Measurements from ENCODE around the gene JAK1. TPM values are rescaled to one million over a fixed set of nuclear protein-coding genes. Genes with fewer than 3 reads are reported as not detected.
A peak's percentile ranks its signal among the peaks of the same experiment; 100 is the strongest.

The JAK1 gene
- total and polyA plus RNA-seq, 3 experiments from 2014 or later = 106 to 300 (median 108) TPM

GRCh38 chr1:64884261-64885040, 81.9 kb downstream of the JAK1 start:
- Histone ChIP-seq H3K36me3 (ENCODE audit: insufficient read depth, low read length) (no peaks in the 10 kb centered on the region), H3K9me3 (ENCODE audit: low read length) (no peaks in the 10 kb centered on the region), H3K4me3 (ENCODE audit: low read length) (no peak overlapping the region), H3K4me1 (ENCODE audit: insufficient read depth, low read length) (peaks cover 72% of the 10 kb centered on the region), H3K27me3 (ENCODE audit: insufficient read depth, low read length, poor library complexity, severe bottlenecking) (no peaks in the 10 kb centered on the region), H3K27ac (ENCODE audit: low read depth, low read length) (no peak overlapping the region)
- Mint-ChIP-seq H3K4me1 (peaks cover 83 to 97% (median 91%) of the 10 kb centered on the region in 3 donors), H3K36me3 (peaks cover 0 to 50% (median 7%) of the 10 kb centered on the region in 3 donors), H3K9me3 (no peaks in the 10 kb centered on the region), H3K4me3 (peak overlapping the region in 3 of 7 donors; percentile 0 to 4 (median 1)), H3K27me3 (peaks cover 0 to 2% of the 10 kb centered on the region in 2 donors), H3K27ac (peak overlapping the region in 7 of 8 donors; percentile 6 to 87 (median 40))
- POLR2A ChIA-PET = no interaction called here
- no peak for DNase-seq
- CTCF ChIA-PET = no interaction called here

GRCh38 chr1:64882574-64883255, 83.6 kb downstream of the JAK1 start:
- peaks cover 67% of the 10 kb centered on the region for H3K4me1 ChIP-seq (ENCODE audit: insufficient read depth, low read length)
- peak in 1 of 5 donors; percentile 37 for DNase-seq
- Mint-ChIP-seq H3K4me1 (peaks cover 83 to 95% (median 92%) of the 10 kb centered on the region in 3 donors), H3K4me3 (peak overlapping the region in 6 of 7 donors; percentile 11 to 77 (median 60)), H3K9me3 (no peaks in the 10 kb centered on the region), H3K27me3 (peaks cover 0 to 2% of the 10 kb centered on the region in 2 donors), H3K27ac (peak overlapping the region; percentile 44 to 96 (median 86)), H3K36me3 (peaks cover 5 to 65% (median 7%) of the 10 kb centered on the region in 3 donors)
- H3K27me3 ChIP-seq (ENCODE audit: insufficient read depth, low read length, poor library complexity, severe bottlenecking) = no peaks in the 10 kb centered on the region
- no peak overlapping the region for H3K4me3 ChIP-seq (ENCODE audit: low read length)
- no peaks in the 10 kb centered on the region for H3K9me3 ChIP-seq (ENCODE audit: low read length)
- H3K36me3 ChIP-seq (ENCODE audit: insufficient read depth, low read length) = no peaks in the 10 kb centered on the region
- CTCF ChIA-PET = no interaction called here
- POLR2A ChIA-PET = no interaction called here
- H3K27ac ChIP-seq (ENCODE audit: low read depth, low read length) = no peak overlapping the region

DNA sequence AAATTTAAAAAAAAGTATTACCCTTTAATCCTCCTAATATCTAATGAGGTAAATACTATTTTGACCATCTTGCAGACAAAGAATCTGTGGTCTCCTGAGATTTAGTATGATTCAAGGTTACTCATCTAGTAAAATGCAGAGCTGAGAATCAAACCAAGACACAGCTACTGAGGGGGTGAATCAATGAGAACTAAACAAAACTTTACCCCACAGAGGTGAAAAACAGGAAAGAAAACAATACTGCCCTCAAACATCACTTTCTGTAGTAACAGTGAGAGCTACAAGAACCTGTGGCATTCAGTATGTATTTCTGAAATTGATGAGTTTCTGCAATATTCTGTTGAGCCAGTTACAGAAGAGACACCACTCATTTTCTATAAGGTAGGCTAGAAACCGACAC, 85.1 kb downstream of the JAK1 start:
- Mint-ChIP-seq H3K27ac (peak overlapping the region; percentile 23 to 73 (median 58)), H3K4me1 (peaks cover 85 to 95% (median 92%) of the 10 kb centered on the region in 3 donors), H3K9me3 (no peaks in the 10 kb centered on the region), H3K36me3 (peaks cover 5 to 77% (median 6%) of the 10 kb centered on the region in 3 donors), H3K27me3 (peaks cover 0 to 5% of the 10 kb centered on the region in 2 donors), H3K4me3 (peak overlapping the region in 6 of 7 donors; percentile 4 to 71 (median 16))
- Histone ChIP-seq H3K9me3 (ENCODE audit: low read length) (no peaks in the 10 kb centered on the region), H3K4me3 (ENCODE audit: low read length) (no peak overlapping the region), H3K4me1 (ENCODE audit: insufficient read depth, low read length) (peaks cover 68% of the 10 kb centered on the region), H3K27me3 (ENCODE audit: insufficient read depth, low read length, poor library complexity, severe bottlenecking) (no peaks in the 10 kb centered on the region), H3K27ac (ENCODE audit: low read depth, low read length) (no peak overlapping the region), H3K36me3 (ENCODE audit: insufficient read depth, low read length) (peaks cover under 1% of the 10 kb centered on the region)
- ChIA-PET CTCF (interaction anchor here (0.9 to 1.2 kb wide), 3 partner anchors 84 to 194 kb away, joined by 3 read pairs; partner anchors contain the start of gene JAK1), POLR2A (interaction anchor here (0.5 kb wide), 1 partner anchor 122 kb away, joined by 5 read pairs; no protein-coding TSS in a partner anchor)
- no peak for DNase-seq

DNA sequence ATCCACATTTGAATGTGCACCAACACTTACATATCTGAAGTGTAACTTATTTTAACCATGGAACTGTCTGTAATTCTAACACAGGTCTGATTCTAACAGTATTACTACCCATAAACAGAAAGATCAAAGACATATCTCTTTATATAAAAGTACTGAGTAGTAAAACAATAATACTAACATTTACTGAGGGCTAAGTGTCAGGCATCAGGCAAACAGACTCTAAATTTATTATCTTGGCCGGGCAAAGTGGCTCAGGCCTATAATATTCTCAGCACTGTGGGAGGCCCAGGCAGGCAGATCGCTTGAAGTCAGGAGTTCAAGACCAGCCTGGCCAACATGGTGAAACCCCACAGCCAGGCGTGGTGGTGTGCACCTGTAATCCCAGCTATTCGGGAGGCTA, 85.9 kb downstream of the JAK1 start:
- H3K27me3 ChIP-seq (ENCODE audit: insufficient read depth, low read length, poor library complexity, severe bottlenecking) = no peaks in the 10 kb centered on the region
- DNase-seq = no peak
- peaks cover 9% of the 10 kb centered on the region for H3K36me3 ChIP-seq (ENCODE audit: insufficient read depth, low read length)
- no peaks in the 10 kb centered on the region for H3K9me3 ChIP-seq (ENCODE audit: low read length)
- Mint-ChIP-seq H3K9me3 (no peaks in the 10 kb centered on the region), H3K4me1 (peaks cover 88 to 96% (median 93%) of the 10 kb centered on the region in 3 donors), H3K27me3 (peaks cover 0 to 5% of the 10 kb centered on the region in 2 donors), H3K4me3 (peak overlapping the region in 2 of 7 donors; percentile 6 to 58), H3K27ac (peak overlapping the region in 4 of 8 donors; percentile 37 to 77 (median 58)), H3K36me3 (peaks cover 7 to 80% (median 12%) of the 10 kb centered on the region in 3 donors)
- peaks cover 72% of the 10 kb centered on the region for H3K4me1 ChIP-seq (ENCODE audit: insufficient read depth, low read length)
- POLR2A ChIA-PET = no interaction called here
- no peak overlapping the region for H3K27ac ChIP-seq (ENCODE audit: low read depth, low read length)
- CTCF ChIA-PET = no interaction called here
- no peak overlapping the region for H3K4me3 ChIP-seq (ENCODE audit: low read length)

DNA sequence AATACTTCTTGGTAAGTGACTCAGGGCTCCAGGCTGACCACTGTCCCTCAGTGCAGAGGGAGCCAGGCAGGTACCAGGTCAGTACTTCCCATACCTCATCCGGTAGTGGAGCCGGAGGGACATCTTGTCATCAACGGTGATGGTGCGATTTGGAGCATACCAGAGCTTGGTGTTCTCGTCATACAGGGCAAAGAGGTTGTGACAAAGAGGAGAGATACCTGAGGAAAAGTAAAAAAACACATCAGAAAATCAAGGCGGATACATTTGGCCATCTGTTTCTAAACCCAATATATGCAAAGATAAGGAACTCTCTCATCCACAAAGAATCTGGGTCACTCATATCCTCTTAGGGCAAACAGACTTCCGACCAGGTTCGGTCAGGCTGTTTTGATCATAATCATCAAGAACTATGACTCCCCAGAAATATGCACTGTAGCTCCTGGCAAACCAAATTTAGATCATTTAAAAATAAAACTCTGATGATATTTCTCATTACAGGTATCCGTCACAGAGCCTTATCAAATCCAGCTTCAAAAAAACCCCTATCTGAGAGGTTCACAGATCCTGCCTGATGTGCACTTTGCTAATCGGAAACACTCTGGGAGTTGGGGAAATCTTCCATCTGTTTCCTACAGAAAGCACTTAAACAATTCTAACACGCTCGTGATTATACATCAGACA, 87.3 kb downstream of the JAK1 start:
- CTCF ChIA-PET = no interaction called here
- no peaks in the 10 kb centered on the region for H3K9me3 Mint-ChIP-seq
- POLR2A ChIA-PET = no interaction called here
- H3K27me3 Mint-ChIP-seq = peaks cover 0 to 5% of the 10 kb centered on the region in 2 donors
- Histone ChIP-seq H3K4me3 (ENCODE audit: low read length) (no peak overlapping the region), H3K27me3 (ENCODE audit: insufficient read depth, low read length, poor library complexity, severe bottlenecking) (no peaks in the 10 kb centered on the region), H3K27ac (ENCODE audit: low read depth, low read length) (no peak overlapping the region), H3K36me3 (ENCODE audit: insufficient read depth, low read length) (peaks cover 18% of the 10 kb centered on the region), H3K4me1 (ENCODE audit: insufficient read depth, low read length) (peaks cover 72% of the 10 kb centered on the region), H3K9me3 (ENCODE audit: low read length) (no peaks in the 10 kb centered on the region)
- peak overlapping the region; percentile 7 to 93 (median 74) for H3K27ac Mint-ChIP-seq
- H3K36me3 Mint-ChIP-seq = peaks cover 17 to 83% (median 19%) of the 10 kb centered on the region in 3 donors
- peak overlapping the region in 6 of 7 donors; percentile 4 to 59 (median 20) for H3K4me3 Mint-ChIP-seq
- H3K4me1 Mint-ChIP-seq = peaks cover 86 to 95% (median 94%) of the 10 kb centered on the region in 3 donors
- DNase-seq = no peak

DNA sequence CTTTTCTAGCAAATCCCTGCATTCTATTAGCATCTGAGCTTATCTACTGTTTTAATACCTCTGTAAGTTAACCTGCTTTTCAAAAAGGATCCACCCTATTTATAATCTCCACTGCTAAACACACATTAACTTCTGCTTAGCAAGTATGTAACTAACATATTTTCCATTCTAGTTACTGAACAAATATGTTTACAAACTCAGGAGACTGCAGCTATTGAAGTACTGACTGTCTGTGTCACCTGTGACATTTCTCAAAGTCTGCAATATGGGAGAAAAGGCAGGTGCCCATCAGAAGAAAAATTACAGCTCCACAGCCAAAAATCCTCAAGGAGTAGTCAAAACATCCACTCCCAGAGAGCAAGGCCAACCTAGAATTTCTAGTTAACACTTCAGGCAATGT, 88.3 kb downstream of the JAK1 start:
- Histone ChIP-seq H3K36me3 (ENCODE audit: insufficient read depth, low read length) (peaks cover 26% of the 10 kb centered on the region), H3K4me1 (ENCODE audit: insufficient read depth, low read length) (peaks cover 64% of the 10 kb centered on the region), H3K4me3 (ENCODE audit: low read length) (no peak overlapping the region), H3K27ac (ENCODE audit: low read depth, low read length) (no peak overlapping the region), H3K9me3 (ENCODE audit: low read length) (no peaks in the 10 kb centered on the region), H3K27me3 (ENCODE audit: insufficient read depth, low read length, poor library complexity, severe bottlenecking) (no peaks in the 10 kb centered on the region)
- no peak for DNase-seq
- H3K27ac Mint-ChIP-seq = peak overlapping the region in 7 of 8 donors; percentile 76 to 98 (median 85)
- H3K27me3 Mint-ChIP-seq = peaks cover 0 to 5% of the 10 kb centered on the region in 2 donors
- ChIA-PET CTCF (interaction anchor here (1.3 to 1.8 kb wide), 2 partner anchors 88 to 193 kb away, joined by 3 to 4 read pairs; no protein-coding TSS in a partner anchor), POLR2A (interaction anchor here (0.6 to 2.3 kb wide), 6 partner anchors 9 to 113 kb away, joined by 6 to 27 read pairs (median 9); partner anchors contain the start of gene JAK1)
- H3K36me3 Mint-ChIP-seq = peaks cover 17 to 85% (median 22%) of the 10 kb centered on the region in 3 donors
- peak overlapping the region in 4 of 7 donors; percentile 72 to 84 (median 84) for H3K4me3 Mint-ChIP-seq
- no peaks in the 10 kb centered on the region for H3K9me3 Mint-ChIP-seq
- H3K4me1 Mint-ChIP-seq = peaks cover 81 to 91% (median 89%) of the 10 kb centered on the region in 3 donors

DNA sequence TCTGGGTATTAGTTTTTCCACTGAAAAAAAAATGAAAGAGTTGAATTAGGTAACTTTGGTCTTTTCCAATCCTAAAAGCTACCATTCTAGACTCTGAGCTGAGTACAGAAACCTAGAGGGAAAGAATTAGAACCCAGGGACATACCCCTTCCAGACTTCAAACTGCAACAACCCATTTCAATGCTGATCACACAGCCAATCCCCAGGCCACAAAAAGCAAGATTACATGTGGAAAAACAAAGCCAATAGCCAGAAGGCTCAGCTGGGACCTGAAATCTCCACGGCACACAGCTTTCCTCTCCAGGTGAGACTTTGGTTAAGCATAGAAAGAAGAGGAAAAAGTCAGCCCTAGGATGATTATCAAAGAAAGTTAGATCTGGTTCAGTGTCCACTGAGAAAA, 88.8 kb downstream of the JAK1 start:
- H3K27ac Mint-ChIP-seq = peak overlapping the region in 7 of 8 donors; percentile 76 to 98 (median 85)
- H3K4me1 Mint-ChIP-seq = peaks cover 79 to 90% (median 89%) of the 10 kb centered on the region in 3 donors
- peaks cover 0 to 5% of the 10 kb centered on the region in 2 donors for H3K27me3 Mint-ChIP-seq
- Histone ChIP-seq H3K36me3 (ENCODE audit: insufficient read depth, low read length) (peaks cover 30% of the 10 kb centered on the region), H3K4me1 (ENCODE audit: insufficient read depth, low read length) (peaks cover 59% of the 10 kb centered on the region), H3K27ac (ENCODE audit: low read depth, low read length) (no peak overlapping the region), H3K9me3 (ENCODE audit: low read length) (no peaks in the 10 kb centered on the region), H3K27me3 (ENCODE audit: insufficient read depth, low read length, poor library complexity, severe bottlenecking) (no peaks in the 10 kb centered on the region), H3K4me3 (ENCODE audit: low read length) (peak overlapping the region; percentile 6)
- CTCF ChIA-PET = interaction anchor here (1.0 to 1.8 kb wide), 6 partner anchors 11 to 193 kb away, joined by 3 to 4 read pairs (median 3); no protein-coding TSS in a partner anchor
- POLR2A ChIA-PET = interaction anchor here (0.5 to 2.3 kb wide), 9 partner anchors 9 to 191 kb away, joined by 3 to 27 read pairs (median 6); partner anchors contain the start of gene JAK1
- peak overlapping the region; percentile 72 to 84 (median 83) for H3K4me3 Mint-ChIP-seq
- H3K36me3 Mint-ChIP-seq = peaks cover 20 to 85% (median 24%) of the 10 kb centered on the region in 3 donors
- no peak for DNase-seq
- H3K9me3 Mint-ChIP-seq = no peaks in the 10 kb centered on the region

Measured in CD8-positive, alpha-beta memory T cell (primary cell).